GDM1 (cell line): ENCODE measurements around the gene TMA7B.
A peak's percentile ranks its signal among the peaks of the same experiment; 100 is the strongest.

ENCODE experiments used
- DNase-seq: peaks from one replicate; lab custom pipeline; 2025; lab: John Stamatoyannopoulos, UW

Gene TMA7B

DNA sequence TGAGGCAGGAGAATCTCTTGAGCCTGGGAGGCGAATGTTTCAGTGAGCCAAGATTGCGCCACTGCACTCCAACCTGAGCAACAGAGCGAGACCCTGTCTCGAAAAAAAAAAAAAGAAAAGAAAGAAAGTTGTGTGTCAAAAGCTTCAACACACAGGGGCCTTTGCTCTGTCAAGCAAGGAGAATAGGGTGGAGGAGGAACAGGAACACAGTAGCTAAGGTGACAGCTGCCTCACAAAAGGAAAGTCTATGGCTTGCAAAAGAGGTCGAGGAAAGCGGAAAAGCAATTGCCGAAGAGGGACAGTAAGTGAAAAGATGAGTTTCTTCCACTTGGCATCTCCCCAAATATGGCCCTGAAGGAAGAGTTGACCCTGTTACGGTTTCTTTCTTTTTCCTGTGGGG lies 26.5 kb upstream of the TMA7B start:
- no peak for DNase-seq

DNA sequence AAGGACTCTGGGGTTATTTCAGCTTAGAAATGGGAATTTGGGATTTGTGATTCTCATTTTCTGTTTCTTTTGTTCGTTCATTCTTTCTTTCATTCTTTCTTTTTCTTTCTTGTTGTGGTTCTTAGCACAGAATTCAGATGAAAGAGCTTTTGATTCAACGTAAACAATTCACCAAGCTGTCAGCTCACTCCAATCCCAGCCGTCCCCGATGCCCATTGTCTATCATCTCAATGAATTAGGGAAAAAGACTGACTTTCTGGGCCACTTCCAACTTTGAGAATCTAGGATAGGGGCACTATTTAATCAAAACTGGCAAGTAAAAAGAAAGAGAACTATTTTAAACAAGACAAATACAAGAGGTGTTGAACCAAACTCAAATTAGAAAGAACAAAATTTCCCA lies 25.1 kb upstream of the TMA7B start:
- no peak for DNase-seq

DNA sequence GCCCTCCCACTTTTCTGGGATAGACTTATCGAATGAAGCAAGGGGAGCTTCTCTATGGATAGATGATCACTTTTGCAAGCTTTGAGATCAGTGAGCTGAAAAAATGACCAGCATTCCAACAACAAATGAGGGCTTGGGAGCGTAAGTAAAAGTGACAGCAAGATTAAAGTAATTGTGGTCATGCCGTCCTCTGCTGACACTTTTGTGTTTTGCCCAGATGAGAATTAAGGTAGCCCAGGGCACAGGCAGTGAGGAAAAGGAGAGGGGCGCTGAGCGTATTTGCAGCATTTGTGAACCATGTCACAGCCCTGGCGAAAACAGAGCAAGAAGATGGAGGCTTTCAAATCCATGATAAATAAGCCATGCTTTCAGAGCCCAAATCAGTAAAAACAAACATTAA lies 24.6 kb upstream of the TMA7B start:
- no peak for DNase-seq

DNA sequence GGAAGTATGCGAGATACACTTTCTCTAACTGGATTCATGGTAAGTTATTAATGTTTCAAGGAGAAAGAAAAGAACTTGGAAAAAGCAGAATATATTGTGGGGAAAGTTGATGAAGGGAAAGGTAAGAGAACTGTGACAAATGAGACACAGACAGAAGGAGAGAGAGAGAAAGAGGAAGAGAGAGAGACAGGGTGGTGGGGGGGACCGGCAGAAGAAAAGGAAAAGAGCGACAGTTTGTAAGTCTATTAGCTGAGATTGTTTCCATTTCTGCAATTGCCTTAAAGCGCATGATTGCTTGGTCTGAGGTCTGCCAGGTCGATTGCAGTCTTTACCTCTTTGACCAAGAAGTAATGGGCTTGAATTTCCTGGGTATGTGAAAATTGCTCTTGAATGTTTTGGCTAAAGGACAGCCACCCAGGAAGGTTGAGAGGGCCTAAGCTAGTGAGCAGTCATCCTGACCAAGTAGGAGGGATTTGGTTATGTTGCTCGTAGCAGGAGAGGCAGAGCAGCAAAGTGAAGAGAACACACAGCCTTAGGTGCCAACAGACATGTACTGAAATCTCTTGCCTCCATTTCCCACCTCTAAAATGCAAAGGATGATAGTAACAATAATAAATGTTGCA lies 23.6 kb upstream of the TMA7B start:
- DNase-seq: no peak

GRCh38 chr22:39937906-39938305 lies 22.3 kb upstream of the TMA7B start:
- no peak for DNase-seq

- no peak for DNase-seq
Observed at GRCh38 chr22:39938509-39939111, 21.6 kb upstream of the TMA7B start.

DNA sequence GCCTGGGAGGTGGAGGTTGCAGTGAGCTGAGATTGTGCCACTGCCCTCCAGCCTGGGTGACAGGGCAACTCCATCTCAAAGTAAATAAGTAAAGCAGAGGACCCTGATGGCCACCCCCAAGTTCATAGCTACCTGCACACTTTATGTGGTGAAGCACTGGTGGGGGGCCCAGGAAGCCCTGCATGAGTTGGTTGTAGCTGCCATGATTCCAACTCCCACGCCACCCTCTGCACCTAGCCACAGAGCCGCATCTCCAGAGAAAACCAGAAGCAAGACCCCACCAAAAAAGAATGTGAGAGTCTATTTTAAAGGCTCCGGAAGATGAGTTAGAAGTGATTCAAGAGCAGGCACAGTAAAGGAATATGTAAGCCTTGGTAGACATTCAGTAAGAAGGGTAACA lies 20.4 kb upstream of the TMA7B start:
- DNase-seq: no peak

- DNase-seq: no peak
Observed at GRCh38 chr22:39940757-39941305, 19.4 kb upstream of the TMA7B start.

DNA sequence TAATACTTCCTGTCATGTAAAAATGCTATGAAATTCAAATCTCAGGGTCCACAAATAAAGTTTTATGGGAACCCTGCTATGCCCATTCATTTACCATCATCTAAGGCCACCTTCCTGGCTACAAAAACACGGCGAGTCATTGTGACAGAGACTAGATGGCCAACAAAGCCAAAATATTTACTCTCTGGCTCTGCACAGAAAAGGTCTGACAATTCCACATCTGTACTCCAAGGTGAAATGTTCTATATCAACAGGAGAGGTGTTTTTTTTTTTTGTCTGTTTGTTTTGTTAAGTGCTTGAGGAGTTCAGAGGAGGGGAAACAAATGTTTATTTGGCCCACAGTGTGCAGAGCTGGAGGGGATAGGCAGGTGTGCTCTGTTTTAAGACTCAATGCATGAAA lies 18.6 kb upstream of the TMA7B start:
- DNase-seq: no peak

- DNase-seq: no peak
Observed at GRCh38 chr22:39942439-39943230, 17.6 kb upstream of the TMA7B start.

DNA sequence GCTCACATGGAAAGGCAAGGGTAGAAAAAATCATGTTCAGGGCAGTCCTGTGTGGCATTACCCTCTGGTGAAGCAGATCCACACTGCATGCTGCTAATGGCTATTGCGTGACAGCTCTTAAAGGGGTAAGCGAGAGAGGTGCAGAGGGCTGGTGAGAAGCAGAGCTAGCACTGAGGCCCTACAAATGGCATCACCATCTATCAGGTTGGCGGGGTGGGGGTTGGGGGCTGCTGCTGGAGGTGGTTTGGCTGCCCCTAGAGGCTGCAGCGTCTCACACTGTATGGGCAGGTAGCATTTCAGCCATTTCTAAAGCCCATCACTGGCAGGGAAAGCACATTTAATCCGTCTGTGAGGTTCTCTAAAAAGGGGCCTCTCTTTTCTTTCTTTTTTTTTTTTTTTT lies 16.9 kb upstream of the TMA7B start:
- no peak for DNase-seq

DNA sequence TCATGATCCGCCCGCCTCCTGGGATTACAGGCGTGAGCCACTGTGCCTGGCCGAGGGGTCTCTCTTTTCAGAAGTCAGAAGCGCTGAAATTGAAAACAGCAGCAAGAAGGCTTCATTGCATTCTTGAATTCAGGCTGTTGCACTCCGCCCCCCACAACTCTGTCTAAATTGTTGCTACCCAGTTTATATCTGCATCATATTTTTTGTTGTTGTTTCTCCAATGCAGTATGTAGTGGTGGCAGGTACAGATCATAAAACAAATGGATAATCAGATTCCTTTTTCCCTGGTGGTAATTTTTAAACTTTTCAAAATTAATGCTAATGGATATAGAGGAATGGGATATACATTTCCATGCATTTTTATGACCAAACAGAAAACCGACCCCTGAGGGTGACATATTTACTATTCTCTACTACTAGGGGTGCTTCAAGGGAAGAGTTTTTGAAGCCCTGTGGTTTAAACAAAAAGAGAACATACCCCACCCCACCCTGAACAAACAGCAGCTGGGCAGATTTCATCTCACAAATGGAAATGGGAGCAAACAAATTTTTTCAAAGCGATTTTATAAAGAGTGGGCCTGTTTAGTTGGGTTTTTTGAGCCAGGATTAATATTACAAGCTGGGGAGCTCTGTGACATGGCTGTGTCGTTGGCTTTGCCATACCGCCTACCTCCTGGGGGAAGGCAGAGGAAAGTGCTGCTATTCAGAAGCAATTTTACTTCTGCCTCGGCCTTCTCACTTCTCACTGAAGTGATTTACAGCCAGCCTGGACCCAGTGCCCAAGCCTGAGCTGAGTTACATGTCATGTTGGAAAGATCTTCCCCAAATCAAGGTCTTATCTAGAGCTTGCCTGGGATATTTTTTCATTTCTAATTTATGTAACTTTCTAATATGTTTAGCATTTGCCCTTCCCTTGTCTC lies 16.0 kb upstream of the TMA7B start:
- DNase-seq: no peak

DNA sequence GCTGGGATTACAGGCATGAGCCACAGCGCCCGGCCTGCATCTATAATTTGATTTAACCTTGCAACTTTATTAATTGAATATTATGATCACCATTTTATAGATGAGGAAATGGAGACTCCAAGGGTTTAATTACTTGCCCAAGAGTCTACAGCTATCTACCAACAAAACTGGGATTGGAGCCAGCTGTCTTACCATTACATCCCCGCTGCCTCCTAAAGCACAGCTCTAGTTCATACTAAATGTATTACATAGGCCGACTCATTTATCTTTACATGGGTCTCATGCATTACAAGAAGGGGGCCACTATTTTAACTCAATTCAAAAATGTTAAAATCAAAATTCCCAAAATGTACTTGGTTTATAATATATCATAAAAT lies 14.1 kb upstream of the TMA7B start:
- DNase-seq: no peak

DNA sequence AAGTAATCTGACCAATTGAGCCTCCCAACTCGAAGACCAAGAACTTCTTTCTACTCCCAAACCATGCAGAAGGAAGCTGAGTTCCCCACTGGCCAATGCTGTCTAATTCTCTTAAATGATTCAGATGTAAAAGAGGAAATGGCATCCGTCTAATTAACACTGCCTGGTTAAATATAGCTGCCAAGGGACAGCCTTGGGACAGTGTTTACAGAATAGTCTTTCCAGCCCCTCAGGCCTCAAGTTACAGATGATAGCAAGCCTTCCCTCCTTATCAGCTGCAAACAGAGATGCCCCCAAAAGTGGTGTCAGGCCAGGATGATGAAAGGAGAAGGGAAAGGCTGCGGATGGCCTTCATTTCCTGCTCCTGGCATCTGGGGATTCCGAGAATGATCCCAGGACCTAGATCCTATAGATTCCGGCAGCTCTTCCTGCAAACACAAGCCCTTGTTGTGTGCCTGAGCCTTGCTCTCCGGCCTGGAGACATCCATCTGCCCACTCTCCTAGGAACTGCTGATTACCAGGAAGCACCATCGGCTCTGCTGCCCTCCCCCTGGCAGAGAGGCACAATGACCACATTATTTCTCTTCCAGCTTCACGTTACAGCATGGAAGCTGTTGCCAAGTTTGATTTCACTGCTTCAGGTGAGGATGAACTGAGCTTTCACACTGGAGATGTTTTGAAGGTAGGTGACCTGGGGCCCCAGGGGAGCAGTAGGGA lies 13.5 kb upstream of the TMA7B start:
- DNase-seq: peak; percentile 19

- no peak for DNase-seq
Observed at GRCh38 chr22:39947220-39948216, 12.7 kb upstream of the TMA7B start.

DNA sequence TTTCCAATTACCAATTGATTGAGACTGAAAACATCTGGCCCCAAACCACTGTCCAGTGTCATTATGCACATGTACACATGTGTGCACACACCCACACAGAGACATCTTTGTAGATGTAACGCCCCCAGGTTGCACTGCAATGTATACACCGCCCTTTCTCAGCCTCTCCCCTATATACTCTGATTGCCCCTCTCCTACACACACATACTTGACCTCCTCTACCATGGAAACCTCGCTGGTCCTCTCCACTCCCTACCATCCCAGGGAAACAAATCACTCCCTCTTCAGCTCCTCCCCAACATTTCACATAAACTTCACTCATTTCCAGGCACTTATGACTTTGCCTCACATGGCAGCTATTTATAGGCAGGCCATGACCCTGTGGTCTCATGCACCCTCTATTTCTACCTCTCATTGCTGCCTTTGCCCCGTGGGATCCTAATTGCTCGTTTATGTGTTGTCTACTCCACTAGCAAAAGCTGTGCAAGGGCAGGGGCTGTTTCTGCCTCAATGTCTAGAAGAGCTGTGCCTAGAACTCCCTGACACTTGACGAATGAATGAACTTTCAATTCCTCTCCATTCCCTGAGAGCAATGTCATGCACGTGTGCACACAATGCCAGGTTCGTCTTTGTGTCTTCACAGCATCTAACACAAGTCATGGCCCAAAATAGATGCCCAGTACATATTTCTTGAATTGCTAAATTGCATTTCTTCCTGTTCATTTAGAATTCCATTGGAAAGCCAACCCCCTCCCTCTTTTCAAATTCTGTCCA lies 10.0 kb upstream of the TMA7B start:
- DNase-seq: no peak

- peak; percentile 18 for DNase-seq
Observed at GRCh38 chr22:39951603-39952293, 8.4 kb upstream of the TMA7B start.

GRCh38 chr22:39952347-39952746 lies 7.8 kb upstream of the TMA7B start:
- no peak for DNase-seq

DNA sequence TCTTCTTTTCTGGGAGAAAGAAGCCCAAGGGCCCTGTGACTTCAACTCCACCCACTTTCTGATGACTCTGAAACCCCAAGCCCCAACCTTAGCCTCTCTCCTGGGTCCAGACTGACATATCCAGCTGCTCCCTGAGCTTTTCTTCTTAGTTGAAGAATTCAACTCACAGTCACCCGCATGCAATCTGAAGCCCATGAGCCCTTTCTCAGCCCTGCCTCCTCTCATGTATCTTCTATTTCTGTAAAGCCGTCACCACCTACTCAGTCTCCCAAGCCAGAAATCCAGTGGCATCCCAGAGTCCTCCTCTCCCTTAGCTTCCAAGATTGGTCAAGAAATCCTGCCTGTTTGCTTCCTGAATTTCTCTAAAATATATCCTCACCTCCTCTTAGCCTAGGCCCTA lies 7.1 kb upstream of the TMA7B start:
- DNase-seq: no peak
